Measurements from ENCODE around the gene EML4.
A peak's percentile ranks its signal among the peaks of the same experiment; 100 is the strongest.
"Not testable (repeated sequence)": the region's sequence is repeated elsewhere in the genome, so short reads cannot be mapped to it uniquely, and the experiment has no call there.

Gene EML4, protein sequence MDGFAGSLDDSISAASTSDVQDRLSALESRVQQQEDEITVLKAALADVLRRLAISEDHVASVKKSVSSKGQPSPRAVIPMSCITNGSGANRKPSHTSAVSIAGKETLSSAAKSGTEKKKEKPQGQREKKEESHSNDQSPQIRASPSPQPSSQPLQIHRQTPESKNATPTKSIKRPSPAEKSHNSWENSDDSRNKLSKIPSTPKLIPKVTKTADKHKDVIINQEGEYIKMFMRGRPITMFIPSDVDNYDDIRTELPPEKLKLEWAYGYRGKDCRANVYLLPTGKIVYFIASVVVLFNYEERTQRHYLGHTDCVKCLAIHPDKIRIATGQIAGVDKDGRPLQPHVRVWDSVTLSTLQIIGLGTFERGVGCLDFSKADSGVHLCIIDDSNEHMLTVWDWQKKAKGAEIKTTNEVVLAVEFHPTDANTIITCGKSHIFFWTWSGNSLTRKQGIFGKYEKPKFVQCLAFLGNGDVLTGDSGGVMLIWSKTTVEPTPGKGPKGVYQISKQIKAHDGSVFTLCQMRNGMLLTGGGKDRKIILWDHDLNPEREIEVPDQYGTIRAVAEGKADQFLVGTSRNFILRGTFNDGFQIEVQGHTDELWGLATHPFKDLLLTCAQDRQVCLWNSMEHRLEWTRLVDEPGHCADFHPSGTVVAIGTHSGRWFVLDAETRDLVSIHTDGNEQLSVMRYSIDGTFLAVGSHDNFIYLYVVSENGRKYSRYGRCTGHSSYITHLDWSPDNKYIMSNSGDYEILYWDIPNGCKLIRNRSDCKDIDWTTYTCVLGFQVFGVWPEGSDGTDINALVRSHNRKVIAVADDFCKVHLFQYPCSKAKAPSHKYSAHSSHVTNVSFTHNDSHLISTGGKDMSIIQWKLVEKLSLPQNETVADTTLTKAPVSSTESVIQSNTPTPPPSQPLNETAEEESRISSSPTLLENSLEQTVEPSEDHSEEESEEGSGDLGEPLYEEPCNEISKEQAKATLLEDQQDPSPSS

DNA sequence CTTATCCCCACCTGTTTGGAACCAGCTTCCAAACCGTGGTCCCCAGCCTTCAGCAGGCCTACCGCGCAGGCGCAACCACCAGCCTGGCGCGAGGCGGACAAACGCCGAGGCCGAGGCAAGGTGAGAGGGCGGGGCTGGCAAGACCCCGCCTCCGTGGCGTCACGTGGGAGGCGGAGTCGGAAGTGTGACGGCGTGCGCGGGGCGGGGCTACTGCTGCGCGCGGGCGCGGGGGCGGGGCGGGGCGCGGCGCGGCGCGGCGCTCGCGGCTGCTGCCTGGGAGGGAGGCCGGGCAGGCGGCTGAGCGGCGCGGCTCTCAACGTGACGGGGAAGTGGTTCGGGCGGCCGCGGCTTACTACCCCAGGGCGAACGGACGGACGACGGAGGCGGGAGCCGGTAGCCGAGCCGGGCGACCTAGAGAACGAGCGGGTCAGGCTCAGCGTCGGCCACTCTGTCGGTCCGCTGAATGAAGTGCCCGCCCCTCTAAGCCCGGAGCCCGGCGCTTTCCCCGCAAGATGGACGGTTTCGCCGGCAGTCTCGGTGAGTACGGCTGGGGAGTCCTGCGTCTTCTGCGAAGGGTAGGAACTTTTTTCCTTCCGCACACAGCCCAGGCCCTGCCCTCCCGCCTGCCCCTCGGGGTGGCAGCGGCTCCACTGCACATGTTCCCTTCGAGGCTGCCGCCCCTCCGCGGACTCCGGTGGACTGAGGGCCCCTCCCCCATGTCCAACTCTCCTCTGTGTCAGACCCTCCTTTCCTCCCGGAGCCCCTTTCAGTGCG is at the start of gene EML4:
TSS of gene EML4 (plus strand) at position 254 of the 774 bp plus-strand sequence. CDS start at position 513, 259 bp downstream.
- DNase-seq = peak; percentile 89

DNA sequence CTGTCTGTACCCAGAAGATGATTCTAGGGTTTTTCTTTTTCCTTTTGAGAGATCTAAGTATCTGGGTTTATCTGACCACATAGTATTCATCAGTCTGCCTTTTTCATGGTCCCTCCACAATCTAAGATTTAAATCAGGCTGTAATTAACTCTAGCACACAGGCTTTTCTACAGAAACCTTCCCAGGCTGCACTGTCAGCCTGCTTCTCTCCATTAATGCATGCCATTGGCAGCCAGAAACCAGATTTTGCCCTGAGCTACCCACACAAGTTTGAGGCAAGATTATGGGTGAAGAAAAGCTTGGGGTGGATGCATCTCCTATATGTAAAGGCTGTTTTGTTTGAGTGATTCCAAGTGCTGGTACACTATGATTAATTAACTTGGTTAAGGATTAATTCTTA is 45.7 kb upstream of the EML4 start:
- no peak for DNase-seq

DNA sequence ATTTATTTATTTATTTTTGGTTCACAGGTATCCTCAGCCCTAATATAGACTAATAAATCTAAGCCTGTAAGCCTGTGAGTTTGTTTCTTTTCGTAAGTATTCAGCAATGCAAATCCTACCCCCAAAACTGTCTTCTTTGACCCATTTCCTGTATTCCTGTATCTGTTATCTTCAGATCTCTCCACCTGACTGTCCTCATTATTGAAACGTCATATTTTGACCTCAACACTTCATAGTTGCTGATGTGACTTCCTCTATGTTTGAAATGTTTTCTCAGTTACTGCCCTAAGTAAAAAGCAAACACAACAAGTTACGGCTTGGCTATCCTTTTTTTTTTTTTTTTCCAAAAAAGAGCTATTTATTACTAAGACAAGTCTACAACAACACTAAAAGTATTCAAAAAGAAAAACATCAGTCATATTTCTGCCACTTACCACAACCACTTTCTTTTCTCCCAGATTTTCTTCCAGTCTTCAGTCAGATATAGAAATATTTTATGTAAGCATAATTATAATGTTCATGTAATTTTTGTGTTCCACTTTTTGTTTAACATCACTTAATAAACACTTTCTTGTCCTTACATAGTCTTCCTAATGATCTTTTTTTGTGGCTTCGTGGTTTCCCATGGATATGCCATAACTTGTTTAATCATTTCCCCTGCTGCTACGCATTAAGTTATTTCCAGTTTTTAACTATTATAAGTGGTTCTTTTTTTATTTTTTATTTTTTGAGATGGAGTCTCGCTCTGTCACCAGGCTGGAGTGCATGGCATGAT is 45.0 kb upstream of the EML4 start:
- no peak for DNase-seq

DNA sequence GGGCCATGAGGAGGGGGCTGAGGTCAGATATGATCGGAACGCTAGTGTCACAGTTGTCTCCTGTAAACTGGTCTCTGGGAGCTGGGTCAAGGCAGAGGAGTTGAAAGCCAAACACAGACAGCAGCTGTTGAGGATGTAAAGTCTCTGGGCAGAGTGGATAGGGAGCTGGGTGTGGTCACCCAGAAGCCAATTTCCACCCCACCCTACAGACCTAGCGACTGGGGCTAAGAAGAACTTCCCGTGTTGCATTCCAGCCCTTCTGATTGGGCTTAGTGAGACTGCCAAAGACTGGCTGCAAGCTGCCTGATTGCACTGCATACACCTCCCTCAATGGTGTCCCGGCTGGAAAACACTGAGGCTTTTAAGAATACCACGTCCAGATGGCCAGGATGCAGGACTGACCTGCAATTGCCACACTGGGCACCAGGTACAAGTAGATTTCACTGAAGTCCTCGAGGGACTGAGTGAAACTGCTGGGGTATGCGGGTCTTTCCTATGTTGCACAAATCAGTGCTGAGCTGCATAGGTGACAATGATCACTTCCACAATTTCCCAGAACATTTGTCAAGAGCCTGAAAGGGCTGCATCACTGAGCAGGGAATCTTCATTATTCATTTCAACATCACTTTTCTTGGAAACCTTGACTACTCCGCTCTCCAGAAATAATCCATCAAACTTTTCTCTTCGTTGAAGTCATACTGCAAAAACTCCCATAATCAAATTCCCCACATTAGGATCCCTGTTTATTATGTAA is 43.1 kb upstream of the EML4 start:
- DNase-seq = no peak

DNA sequence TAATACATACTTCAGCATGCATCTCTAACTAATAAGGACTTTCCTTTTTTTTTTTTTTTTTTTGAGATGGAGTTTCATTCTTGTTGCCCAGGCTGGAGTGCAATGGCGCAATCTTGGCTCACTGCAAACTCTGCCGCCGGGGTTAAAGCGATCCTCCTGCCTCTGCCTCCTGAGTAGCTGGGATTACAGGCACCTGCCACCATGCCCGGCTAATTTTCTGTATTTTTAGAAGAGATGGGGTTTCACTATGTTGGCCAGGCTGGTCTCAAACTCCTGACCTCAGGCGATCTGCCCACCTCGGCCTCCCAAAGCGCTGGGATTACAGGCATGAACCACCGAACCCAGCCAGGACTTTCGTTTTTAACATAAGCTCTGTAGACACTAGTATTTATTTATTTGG is 42.3 kb upstream of the EML4 start:
- not testable (repeated sequence) for DNase-seq

DNA sequence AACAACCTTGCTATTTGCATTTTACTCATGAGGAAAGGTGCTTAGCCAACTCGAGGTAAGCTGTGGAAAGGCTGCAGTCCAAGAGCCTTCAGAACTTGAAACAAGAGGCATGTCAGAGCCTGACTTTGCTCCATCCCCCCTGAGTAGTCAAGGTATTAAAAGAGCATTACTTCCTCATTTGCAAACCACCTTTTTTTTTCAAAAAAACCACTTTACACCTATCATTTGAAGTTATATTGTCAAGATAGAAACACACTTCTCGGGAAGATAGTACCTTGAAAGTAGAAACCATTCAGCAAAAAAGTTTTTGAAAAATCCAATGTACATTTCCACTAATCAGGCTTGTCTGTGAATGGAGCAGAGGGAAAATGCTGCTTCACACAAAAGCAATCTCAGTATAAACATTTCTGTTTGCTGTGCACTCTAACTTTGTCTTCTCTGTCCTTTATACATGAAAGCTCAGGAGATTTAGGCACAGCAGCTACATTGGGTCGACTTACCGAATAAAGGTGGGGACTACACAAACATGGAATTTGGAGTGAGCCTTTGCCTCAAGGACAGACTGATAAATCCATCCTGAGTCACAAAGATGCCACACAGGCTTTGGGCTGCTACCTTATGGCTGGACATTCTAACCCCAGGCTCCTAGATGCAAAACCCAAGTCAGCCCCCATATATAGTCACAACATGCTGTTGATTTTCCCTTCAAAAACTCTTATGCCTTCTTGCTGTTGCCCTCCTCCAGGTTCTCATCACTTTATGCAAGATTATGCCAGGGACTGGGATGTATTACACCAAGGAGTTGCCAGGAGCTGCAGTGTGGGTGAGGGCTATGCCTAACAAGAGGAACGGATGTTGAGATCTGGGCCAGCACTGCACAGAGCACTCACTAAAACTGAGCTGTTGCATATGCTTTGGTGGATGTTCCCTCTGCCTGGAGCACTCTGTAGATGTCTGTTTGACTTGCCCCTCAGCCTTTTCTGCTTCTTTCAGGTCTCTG is 41.4 kb upstream of the EML4 start:
- peak; percentile 31 for DNase-seq

DNA sequence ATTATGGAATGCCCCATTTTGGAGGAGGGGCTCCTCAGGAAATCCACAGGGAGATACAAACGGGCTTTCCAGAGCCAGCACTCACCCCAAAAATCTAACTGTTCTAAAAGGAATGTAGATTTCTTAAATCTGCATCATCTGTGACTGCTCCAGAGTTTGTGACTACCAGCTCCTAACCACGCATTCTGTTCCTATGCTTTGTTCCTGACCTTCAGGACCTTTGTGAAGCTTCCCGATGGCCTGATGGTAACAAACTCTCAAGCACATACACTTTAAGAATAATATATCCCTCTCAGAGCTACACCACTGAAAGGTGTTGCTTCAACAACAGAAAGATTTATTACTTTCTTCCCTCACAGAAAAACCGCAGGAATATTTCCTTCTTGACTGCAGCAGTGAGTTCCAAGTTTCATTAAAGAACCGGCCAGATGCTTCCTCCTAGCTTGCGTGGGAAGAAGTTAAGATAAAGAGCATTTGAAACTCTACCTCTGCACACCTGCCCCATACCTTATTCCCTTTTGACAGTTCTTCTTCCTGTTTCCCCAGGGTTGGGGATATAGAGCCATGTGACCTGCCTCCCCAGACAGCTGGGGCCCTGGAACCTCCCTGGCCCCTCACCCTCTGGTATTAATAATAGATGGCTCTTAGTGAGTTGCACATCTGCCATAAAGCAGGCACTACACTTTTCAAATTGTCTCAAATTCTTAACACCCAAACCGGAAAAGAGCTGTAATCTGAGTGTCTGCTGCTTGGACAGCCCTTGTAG is 40.2 kb upstream of the EML4 start:
- DNase-seq = no peak

DNA sequence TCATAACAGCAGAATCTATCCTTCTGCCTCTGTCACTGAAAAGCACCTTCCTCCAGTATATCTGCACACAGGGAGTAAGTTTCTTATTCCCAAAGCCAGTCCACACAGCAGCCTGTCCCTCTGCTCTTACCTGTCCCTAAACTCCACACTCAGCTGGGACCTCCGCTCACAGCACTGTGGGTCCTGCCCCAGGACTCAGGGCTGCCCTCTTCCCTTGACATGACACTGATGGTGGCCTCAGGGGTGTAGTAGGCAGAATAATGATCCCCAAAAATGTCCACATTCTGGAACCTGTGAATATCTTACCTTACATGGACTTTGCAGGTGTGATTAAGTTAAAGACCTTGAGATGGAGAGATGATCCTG is 39.7 kb upstream of the EML4 start:
- no peak for DNase-seq

DNA sequence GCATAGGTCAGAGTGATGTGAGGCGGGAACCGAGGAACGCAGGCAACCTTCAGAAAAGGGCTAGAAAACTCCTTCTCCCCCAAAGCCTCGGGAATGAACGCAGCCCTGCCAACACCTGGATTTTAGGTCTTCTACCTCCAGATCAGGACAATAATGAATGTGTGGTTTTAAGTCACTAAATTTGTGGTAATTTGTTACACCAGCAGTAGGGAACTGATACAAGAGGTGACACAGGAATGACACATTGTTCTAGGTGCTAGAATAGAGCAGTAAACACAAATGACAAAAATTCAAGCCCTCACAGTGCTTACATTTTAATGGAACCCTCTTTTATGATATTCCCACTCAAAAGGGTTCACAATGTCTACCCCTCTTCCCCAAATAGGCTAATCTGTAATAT is 39.2 kb upstream of the EML4 start:
- DNase-seq = no peak

DNA sequence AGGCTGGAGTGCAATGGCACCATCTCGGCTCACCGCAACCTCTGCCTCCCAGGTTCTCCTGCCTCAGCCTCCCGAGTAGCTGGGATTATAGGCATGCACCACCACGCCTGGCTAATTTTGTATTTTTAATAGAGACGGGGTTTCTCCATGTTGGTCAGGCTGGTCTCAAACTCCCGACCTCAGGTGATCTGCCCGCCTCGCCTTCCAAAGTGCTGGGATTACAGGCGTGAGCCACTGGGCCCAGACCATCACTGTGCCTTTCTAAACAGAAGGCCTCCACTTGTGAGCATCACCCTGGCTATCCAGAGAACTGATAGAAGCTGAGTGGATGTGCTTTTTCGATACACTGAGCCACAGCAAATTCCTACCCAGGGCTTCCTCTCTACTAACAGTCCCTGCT is 38.3 kb upstream of the EML4 start:
- DNase-seq = not testable (repeated sequence)

DNA sequence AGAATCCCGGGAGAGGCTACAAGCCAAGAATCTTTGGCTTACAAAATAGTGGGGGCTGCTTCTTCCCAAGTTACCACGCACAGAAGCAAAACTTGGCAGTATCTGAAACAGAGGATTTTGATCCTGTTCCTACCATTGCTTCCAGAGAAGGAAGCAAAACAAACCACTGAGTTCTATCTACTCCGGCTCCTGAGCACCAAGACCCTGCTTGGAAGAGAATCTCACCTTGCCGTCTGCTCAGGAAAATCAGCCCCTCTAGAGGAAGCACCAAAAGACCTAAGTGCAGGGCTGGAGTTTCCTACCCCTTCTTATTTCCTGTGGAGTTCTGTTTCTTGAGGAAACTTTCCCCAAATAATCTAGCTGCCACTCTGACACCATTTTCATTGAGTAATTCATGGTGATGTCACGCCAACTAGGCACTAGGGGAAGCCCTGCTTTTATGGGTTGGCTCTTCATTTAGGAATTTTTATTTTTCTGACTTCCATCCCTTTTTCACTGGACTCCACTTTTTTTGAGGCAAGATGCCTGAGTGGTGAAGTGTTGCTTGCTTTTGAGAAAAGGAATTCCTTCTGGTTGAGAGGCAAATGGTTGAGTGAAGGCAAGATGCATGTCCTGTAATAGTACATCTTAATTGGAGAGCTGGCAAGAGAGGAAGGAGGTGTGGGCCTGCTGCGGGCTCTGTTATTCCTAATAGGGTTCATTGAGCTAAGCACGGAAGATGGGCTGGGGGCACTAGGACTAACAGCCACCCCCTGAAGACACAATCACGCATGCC is 36.8 kb upstream of the EML4 start:
- DNase-seq = no peak

DNA sequence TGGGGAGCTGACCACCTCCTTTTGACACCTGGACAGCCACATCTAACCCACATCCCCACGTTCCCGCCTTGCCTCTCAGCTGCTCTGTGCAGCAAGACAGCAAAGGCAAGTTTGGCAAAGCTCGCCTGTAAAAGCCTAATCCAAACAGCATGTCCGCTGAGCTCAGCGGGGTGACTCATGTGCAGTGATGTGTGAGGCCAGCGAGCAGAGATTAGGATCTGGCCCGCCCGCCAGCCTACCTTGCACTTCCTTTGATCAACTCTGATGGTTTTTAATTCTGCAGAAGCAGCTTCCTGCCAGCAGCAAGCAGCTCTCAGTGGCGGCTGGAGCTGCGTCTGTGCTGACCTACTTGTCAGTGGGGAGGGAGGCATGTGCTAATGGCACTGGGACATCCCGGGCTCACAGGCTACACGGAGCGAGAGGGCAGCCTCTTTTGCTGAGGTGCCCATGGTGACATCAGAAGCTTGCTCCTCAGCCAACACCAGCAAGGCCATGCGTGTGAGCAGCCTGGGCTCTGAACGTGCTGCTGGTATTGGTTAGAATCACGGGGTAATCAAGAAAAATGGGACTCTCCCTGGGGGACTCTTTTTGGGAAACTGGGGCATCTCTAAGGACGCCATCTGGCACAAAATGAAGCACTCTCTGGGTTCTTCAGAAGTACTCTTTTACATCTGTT is 36.0 kb upstream of the EML4 start:
- DNase-seq = peak; percentile 93

DNA sequence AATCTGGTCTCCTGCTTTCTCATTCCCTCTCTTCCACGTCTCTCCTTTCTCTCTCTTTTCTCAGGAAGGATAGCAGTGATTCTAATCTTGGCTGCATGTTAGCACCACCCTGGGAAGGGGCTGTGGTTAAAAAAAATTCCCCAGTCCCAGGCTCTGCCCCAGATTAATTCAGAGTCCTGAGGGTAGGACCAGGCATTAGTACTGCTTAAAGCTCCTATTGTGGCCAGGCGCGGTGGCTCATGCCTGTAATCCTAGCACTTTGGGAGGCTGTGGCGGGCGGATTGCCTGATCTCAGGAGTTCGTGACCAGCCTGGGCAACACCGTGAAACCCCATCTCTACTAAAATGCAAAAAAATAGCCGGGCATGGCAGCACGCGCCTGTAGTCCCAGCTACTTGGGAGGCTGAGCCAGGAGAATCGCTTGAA is 35.4 kb upstream of the EML4 start:
- DNase-seq = no peak

DNA sequence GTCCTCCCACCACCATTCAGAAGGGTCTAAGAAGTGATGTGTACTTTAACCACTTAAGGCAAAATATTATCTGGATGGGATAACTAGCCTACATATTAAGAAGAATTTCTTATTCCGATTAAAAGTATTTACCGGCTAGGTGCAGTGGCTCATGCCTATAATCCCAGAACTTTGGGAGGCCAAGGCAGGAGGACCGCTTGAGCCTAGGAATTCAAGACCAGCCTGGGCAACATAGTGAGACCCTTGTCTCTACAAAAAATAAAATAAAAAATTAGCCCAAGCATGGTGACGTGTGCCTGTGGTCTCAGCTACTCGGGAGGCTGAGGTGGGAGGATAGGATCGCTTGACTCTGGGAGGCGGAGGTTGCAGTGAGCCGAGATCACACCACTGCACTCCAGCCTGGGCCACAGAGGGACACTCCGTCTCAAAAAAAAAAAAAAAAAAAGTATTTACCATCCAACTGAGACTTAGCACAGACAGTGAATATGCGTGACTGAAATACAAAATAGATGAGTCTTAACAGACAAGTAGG is 34.7 kb upstream of the EML4 start:
- not testable (repeated sequence) for DNase-seq

DNA sequence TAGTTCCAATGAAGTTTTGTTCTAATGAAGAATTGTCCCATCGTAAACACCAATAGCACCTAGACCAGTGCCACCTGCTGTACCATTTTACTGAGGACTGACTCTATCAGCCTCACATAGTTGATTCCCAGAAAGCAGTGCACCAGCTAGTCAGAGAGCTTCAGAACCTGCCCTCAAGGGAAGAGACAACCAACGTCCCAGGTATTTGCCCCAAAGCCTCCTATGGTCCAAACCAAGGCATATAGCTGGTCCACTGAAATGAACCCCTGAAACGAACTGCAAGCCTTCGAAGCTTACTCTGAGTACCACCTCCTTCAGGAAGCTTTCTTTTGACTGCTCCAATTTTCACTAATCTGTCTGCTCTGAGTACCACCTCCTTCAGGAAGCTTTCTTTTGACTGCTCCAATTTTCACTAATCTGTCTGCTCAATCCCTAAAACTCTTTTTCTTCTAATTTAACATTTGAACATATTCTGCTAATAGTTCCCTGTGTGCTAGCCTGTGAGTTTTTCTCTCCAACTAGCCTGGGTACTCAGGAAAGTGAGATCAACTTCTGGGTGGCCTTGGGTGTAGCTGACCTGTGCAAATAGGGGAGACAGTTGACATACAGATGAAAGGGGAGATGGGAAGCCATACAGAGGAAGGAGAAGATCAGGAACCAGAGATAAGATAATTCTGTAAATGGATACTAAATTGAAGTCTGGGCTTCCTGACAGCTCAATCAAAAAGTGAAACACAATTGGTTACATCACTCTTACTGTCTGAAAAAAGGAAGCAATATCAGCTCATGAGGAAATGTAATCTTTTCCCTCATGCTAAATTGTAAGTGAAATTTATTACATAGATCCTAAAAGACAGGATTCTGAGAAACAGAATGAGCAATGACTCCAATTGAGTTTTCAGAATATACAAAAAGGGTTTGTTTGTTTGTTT is 33.5 kb upstream of the EML4 start:
- DNase-seq = no peak

DNA sequence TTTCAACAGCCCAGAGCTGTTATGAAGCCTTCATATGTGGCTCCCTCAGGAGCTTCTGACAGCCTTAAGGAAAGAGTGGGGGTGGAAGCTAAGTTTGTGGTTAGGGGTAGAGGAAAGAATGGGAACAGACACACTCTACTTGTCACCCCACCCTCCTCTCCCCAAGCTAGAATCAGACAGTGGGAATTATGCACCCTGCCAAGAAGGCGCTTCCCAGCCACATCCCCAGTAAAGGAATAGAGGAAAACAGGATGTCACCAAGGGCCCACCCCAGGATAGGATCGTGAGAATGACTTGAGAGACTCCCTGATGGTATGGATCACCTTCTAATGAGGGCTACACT is 32.4 kb upstream of the EML4 start:
- DNase-seq = no peak
